RWPE2 (cell line): Measurements from ENCODE around the gene ABCF1.

Experiments
- ATAC-seq: fragments of 200-7000 bp; cut with Tn5 transposase; 3 replicates; pipeline ENCODE4 v1.9.1; 2021; ENCODE audit warnings: low read depth
- DNase-seq: peaks from one replicate; pipeline ENCODE4 v3.0.0-alpha.2; 2020; ENCODE audit warnings: low spot score
- H3K27ac ChIP-seq: fragments of 450-650 bp; 2 replicates; pipeline ENCODE4 v1.5.1; 2017; ENCODE audit warnings: mild to moderate bottlenecking; ENCODE audit not compliant: poor library complexity, severe bottlenecking
- H3K27me3 ChIP-seq: fragments of 250-450 bp; sonication (Bioruptor Pico); 2 replicates; pipeline ENCODE4 v1.5.1; 2021; ENCODE audit warnings: mild to moderate bottlenecking, moderate library complexity; ENCODE audit not compliant: insufficient read depth, poor library complexity, severe bottlenecking
- H3K36me3 ChIP-seq: fragments of 250-450 bp; sonication (Bioruptor Pico); 2 replicates; pipeline ENCODE4 v1.5.1; 2020; ENCODE audit warnings: low read depth, mild to moderate bottlenecking, moderate library complexity
- H3K4me1 ChIP-seq: fragments of 250-450 bp; sonication (Bioruptor Pico); 2 replicates; pipeline ENCODE4 v1.5.1; 2021; ENCODE audit warnings: mild to moderate bottlenecking, moderate library complexity; ENCODE audit not compliant: insufficient read depth, poor library complexity, severe bottlenecking
- H3K4me3 ChIP-seq: fragments of 250-450 bp; sonication (Bioruptor Pico); 2 replicates; pipeline ENCODE4 v1.5.1; 2021; ENCODE audit warnings: mild to moderate bottlenecking, moderate library complexity; ENCODE audit not compliant: severe bottlenecking
- H3K9me3 ChIP-seq: fragments of 250-450 bp; sonication (Bioruptor Pico); 2 replicates; pipeline ENCODE4 v1.5.1; 2021; ENCODE audit warnings: mild to moderate bottlenecking, moderate library complexity; ENCODE audit not compliant: severe bottlenecking
- CTCF ChIP-seq: fragments of 450-650 bp; IDR thresholded peaks from one replicate; pipeline ENCODE4 v1.5.1; 2017; ENCODE audit warnings: mild to moderate bottlenecking, moderate library complexity; ENCODE audit not compliant: poor library complexity, severe bottlenecking

The ABCF1 gene

GRCh38 chr6:30537931-30538330 is 33.3 kb upstream of the ABCF1 start:
- no peak for TF ChIP-seq CTCF
- no peaks in the 10 kb centered on the region for H3K9me3 ChIP-seq
- no peaks in the 10 kb centered on the region for H3K36me3 ChIP-seq

GRCh38 chr6:30541515-30542403 is 29.5 kb upstream of the ABCF1 start:
- ATAC-seq, result peak; percentile 46

More at GRCh38 chr6:30537931-30538330, 33.3 kb upstream of the ABCF1 start:
- no peak overlapping the region for H3K4me3 ChIP-seq
- no peaks in the 10 kb centered on the region for H3K4me1 ChIP-seq
- ATAC-seq (no peak), DNase-seq (no peak)
- H3K27ac ChIP-seq, result no peak overlapping the region
- H3K27me3 ChIP-seq, result no peaks in the 10 kb centered on the region

DNA sequence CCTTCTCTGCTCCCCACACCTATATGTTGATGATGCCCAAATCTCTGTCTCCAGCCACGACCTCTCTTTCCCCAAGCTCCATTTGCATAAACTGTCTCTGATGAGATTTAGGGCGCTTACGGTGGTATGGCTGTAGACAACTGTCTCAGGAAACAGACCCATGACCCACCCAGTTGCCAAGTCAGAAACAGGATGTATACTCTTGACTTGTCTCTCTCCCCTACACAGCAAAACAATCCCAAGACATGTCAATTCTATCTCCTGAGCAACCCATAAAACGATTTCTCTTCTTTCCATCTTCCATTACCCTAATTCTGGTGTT is 28.9 kb upstream of the ABCF1 start:
- Histone ChIP-seq H3K4me3 (no peak overlapping the region), H3K9me3 (no peaks in the 10 kb centered on the region), H3K36me3 (peaks cover 10% of the 10 kb centered on the region), H3K27ac (no peak overlapping the region), H3K4me1 (no peaks in the 10 kb centered on the region), H3K27me3 (no peaks in the 10 kb centered on the region)
- ATAC-seq (no peak), DNase-seq (no peak)
- TF ChIP-seq CTCF, result no peak

More at GRCh38 chr6:30541515-30542403, 29.5 kb upstream of the ABCF1 start:
- Histone ChIP-seq H3K36me3 (peaks cover 7% of the 10 kb centered on the region; the same call in 1 of the 2 replicates), H3K4me1 (no peaks in the 10 kb centered on the region), H3K4me3 (no peak overlapping the region), H3K9me3 (no peaks in the 10 kb centered on the region), H3K27me3 (no peaks in the 10 kb centered on the region), H3K27ac (no peak overlapping the region)
- TF ChIP-seq CTCF, result peak; percentile 98
- DNase-seq, result no peak

- no peak for ATAC-seq
- Histone ChIP-seq H3K4me3 (no peak overlapping the region), H3K4me1 (no peaks in the 10 kb centered on the region), H3K27ac (no peak overlapping the region), H3K27me3 (no peaks in the 10 kb centered on the region), H3K36me3 (peaks cover 15% of the 10 kb centered on the region), H3K9me3 (no peaks in the 10 kb centered on the region)
- DNase-seq, result no peak
- no peak for TF ChIP-seq CTCF
These were observed 28.3 kb upstream of the ABCF1 start for GRCh38 chr6:30542915-30543314.

DNA sequence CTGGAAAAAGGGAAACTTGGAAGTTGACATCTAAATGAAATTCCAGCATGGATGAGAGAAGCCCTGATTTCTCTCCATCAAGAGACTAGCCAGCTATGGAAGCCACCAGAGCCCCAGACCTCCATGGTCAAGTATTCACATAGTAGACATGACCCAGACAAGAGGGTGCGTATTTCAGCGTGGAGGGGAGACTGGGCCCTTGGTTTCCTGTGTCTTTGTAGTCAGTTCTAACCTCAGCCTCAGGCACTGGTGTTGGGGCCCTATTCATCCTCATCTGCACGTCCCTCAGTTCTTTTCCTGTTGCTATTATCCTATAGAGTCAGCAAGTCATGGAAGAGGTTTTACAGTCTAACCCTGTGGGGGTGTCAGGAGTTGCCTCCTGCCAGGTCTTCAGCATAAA is 27.4 kb upstream of the ABCF1 start:
- DNase-seq, result no peak
- no peak for ATAC-seq
- TF ChIP-seq CTCF, result no peak
- Histone ChIP-seq H3K4me1 (no peaks in the 10 kb centered on the region), H3K4me3 (no peak overlapping the region), H3K9me3 (no peaks in the 10 kb centered on the region), H3K36me3 (peaks cover 22% of the 10 kb centered on the region), H3K27ac (no peak overlapping the region), H3K27me3 (no peaks in the 10 kb centered on the region)
